GM12801 (cell line): Measurements from ENCODE around the gene IGSF8.

Experiments
- CTCF ChIP-seq: IDR thresholded peaks from one replicate; pipeline ENCODE4 v1.5.1; 2011; ENCODE audit warnings: control low read depth; ENCODE audit not compliant: insufficient read length; ENCODE audit errors: extremely low read depth

IGSF8 gene

GRCh38 chr1:160130939-160131338, 32.5 kb upstream of the IGSF8 start:
- TF ChIP-seq CTCF, result no peak

- TF ChIP-seq CTCF, result no peak
Observed at GRCh38 chr1:160130486-160130885, 32.1 kb upstream of the IGSF8 start.

GRCh38 chr1:160129966-160130365, 31.5 kb upstream of the IGSF8 start:
- no peak for TF ChIP-seq CTCF

- no peak for TF ChIP-seq CTCF
Observed at GRCh38 chr1:160129558-160129957, 31.1 kb upstream of the IGSF8 start.

- TF ChIP-seq CTCF, result no peak
Observed at GRCh38 chr1:160129046-160129445, 30.6 kb upstream of the IGSF8 start.

- TF ChIP-seq CTCF, result no peak
Observed at GRCh38 chr1:160128636-160129035, 30.2 kb upstream of the IGSF8 start.

GRCh38 chr1:160127865-160128523, 29.6 kb upstream of the IGSF8 start:
- no peak for TF ChIP-seq CTCF

GRCh38 chr1:160127381-160127780, 29.0 kb upstream of the IGSF8 start:
- TF ChIP-seq CTCF, result no peak
